Body of pancreas (tissue), 4 donors: ENCODE results near the gene CNRIP1.

Source experiments
- POLR2A ChIP-seq, 3 donors: fragments of 450-650 bp; IDR thresholded peaks; one replicate each; pipeline ENCODE4 v1.6.1; 2016; ENCODE audit warnings: antibody characterized with exemption in 3 of 3, mild to moderate bottlenecking in 2 of 3
- TF ChIP-seq, protein P1 (sequence below), 7 experiments: fragments of 450-650 bp in 4 of 7; fragments of 200-600 bp in 3 of 7; sonication (generic) in 3 of 7; IDR thresholded peaks; one replicate each; pipeline ENCODE4 v1.5.1; 2016 to 2019; ENCODE audit warnings: antibody characterized with exemption in 7 of 7

- TF ChIP-seq, protein P1, sequence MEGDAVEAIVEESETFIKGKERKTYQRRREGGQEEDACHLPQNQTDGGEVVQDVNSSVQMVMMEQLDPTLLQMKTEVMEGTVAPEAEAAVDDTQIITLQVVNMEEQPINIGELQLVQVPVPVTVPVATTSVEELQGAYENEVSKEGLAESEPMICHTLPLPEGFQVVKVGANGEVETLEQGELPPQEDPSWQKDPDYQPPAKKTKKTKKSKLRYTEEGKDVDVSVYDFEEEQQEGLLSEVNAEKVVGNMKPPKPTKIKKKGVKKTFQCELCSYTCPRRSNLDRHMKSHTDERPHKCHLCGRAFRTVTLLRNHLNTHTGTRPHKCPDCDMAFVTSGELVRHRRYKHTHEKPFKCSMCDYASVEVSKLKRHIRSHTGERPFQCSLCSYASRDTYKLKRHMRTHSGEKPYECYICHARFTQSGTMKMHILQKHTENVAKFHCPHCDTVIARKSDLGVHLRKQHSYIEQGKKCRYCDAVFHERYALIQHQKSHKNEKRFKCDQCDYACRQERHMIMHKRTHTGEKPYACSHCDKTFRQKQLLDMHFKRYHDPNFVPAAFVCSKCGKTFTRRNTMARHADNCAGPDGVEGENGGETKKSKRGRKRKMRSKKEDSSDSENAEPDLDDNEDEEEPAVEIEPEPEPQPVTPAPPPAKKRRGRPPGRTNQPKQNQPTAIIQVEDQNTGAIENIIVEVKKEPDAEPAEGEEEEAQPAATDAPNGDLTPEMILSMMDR (IDR thresholded peaks at IDR 0.05) = no peak
- no peak for TF ChIP-seq POLR2A (IDR thresholded peaks at IDR 0.05)
Observed at GRCh38 chr2:68303033-68303901, 16.5 kb downstream of the CNRIP1 start.
